Measurements from ENCODE around the gene FA2H. TPM values are rescaled to one million over a fixed set of nuclear protein-coding genes. Genes with fewer than 3 reads are reported as not detected.
"Not testable (repeated sequence)": the region's sequence is repeated elsewhere in the genome, so short reads cannot be mapped to it uniquely, and the experiment has no call there.

The FA2H gene
- total RNA-seq (not detected), polyA plus RNA-seq (under 1 TPM; 0.06 to 0.10 (median 0.07) TPM)
- long read RNA-seq, donor 1, result 0 reads
- long read RNA-seq, donor 2, result 0 reads

- Histone ChIP-seq H3K36me3 (ENCODE audit: insufficient read depth in 1 of 2, low read depth in 1 of 2) (no peaks in the 10 kb centered on the region), H3K4me1 (peaks cover 5% of the 10 kb centered on the region), H3K27ac (no peak within 1 kb of the TSS), H3K9me3 (no peaks in the 10 kb centered on the region), H3K27me3 (ENCODE audit: insufficient read depth in 3 of 3, low read length in 2 of 3) (peaks cover 3 to 68% (median 12%) of the 10 kb centered on the region in 3 donors), H3K4me3 (peak within 1 kb of the TSS; percentile 61)
- 1 to 2% (median 1%) methylated on average over 50 to 94 of the region's 94 CpGs for WGBS, 3 donors
- peak; percentile 33 for TF ChIP-seq CTCF (IDR thresholded peaks at IDR 0.05)
- ATAC-seq (peak; percentile 79 to 91 (median 85)), DNase-seq (peak; percentile 49 to 62)
- intact Hi-C loops (cut with DNase I), result no loop called here
Observed at GRCh38 chr16:74774223-74775139, at the start of gene FA2H. TSS of gene FA2H (minus strand) at chr16:74774820. CDS start at chr16:74774755, 65 bp downstream.

DNA sequence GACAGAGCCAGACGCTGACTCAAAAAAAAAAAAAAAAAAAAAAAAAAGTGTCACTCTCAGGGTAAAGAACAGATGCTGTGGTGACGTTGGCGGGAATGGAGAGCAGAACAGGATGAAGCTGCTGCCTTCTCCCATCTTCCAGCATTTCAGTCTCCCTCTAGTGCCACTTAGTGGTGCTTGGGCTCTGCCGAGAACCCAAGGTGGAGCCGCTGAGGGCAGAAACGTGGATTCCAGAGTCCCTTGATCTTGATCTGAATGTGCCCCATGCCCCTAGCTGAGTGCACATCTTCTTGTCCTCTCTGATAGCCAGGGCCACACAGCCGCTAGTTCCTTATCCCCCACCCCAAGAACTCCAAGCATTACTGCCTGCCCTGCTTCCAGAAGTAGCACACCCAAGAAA is 43.2 kb upstream of the FA2H start:
- Histone ChIP-seq H3K9me3 (no peaks in the 10 kb centered on the region), H3K4me3 (no peak overlapping the region), H3K36me3 (ENCODE audit: insufficient read depth in 1 of 2, low read depth in 1 of 2) (no peaks in the 10 kb centered on the region), H3K4me1 (no peaks in the 10 kb centered on the region), H3K27me3 (ENCODE audit: insufficient read depth in 3 of 3, low read length in 2 of 3) (no peaks in the 10 kb centered on the region), H3K27ac (no peak overlapping the region)
- DNase-seq, result no peak
- intact Hi-C loops (cut with DNase I), result no loop called here
- no peak for TF ChIP-seq CTCF (IDR thresholded peaks at IDR 0.05)
- ATAC-seq, result no peak
- 43 to 49% (median 45%) methylated on average over 6 to 7 of the region's 7 CpGs for WGBS, 3 donors

DNA sequence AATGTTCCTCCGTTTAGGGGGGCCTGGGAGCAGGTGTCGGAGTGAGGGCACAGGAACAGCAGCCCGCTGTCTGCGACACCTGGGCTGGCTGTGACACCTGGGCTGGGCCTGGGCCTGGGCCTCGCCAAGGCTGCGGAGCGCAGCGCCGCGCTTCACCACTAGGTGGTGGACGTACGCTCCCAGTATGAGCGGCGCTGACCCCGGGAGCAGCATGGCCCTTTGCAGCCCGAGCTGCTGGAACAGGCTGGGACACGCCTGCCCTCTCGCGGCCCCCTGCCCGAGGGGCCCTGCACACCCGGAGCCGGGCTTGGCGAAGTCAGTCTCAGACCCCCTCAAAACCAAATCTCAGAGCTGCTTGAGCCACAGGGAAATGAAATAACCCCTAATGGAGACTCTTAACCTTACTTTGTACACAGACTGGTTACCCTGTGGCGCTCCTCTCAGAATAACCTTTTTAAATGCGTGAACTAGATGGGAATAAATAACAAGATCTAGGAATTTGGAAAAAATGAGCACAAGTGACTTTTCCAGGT is 38.6 kb upstream of the FA2H start:
- Histone ChIP-seq H3K4me3 (no peak overlapping the region), H3K27ac (no peak overlapping the region), H3K9me3 (no peaks in the 10 kb centered on the region), H3K27me3 (ENCODE audit: insufficient read depth in 3 of 3, low read length in 2 of 3) (no peaks in the 10 kb centered on the region), H3K4me1 (no peaks in the 10 kb centered on the region), H3K36me3 (ENCODE audit: insufficient read depth in 1 of 2, low read depth in 1 of 2) (no peaks in the 10 kb centered on the region)
- 9 to 12% (median 10%) methylated on average over 25 of the region's 25 CpGs for WGBS, 3 donors
- TF ChIP-seq CTCF (IDR thresholded peaks at IDR 0.05), result peak; percentile 83
- intact Hi-C loops (cut with DNase I), result loop anchor here (2.0 to 5.0 kb wide), 2 partner anchors 50 to 54 kb away; no protein-coding TSS in a partner anchor
- DNase-seq, result peak; percentile 59 to 74
- ATAC-seq, result peak; percentile 91 to 98 (median 97)

DNA sequence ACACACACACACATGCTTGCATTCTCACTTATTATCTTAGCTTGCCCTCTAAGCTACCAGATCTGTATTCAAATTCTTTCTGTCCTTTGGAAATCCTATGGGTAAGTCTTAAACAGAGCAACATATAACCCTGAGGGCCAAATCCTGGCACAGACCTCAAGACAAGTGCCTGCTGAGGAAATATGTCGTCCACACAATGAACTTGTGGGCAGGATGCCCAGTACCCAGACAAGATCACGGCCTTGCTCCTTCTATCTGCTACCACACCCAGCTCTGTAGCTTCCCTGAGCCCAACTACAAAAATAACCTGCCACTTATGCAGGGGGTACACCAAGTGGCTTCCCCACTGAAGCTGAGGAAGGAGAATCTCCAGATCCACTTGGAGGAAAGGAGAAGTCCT is 37.3 kb upstream of the FA2H start:
- TF ChIP-seq CTCF (IDR thresholded peaks at IDR 0.05), result no peak
- Histone ChIP-seq H3K36me3 (ENCODE audit: insufficient read depth in 1 of 2, low read depth in 1 of 2) (no peaks in the 10 kb centered on the region), H3K4me1 (no peaks in the 10 kb centered on the region), H3K9me3 (no peaks in the 10 kb centered on the region), H3K27me3 (ENCODE audit: insufficient read depth in 3 of 3, low read length in 2 of 3) (no peaks in the 10 kb centered on the region), H3K27ac (no peak overlapping the region), H3K4me3 (no peak overlapping the region)
- no peak for DNase-seq
- ATAC-seq, result no peak
- intact Hi-C loops (cut with DNase I), result loop anchor here (2.0 to 5.0 kb wide), 2 partner anchors 51 to 55 kb away; no protein-coding TSS in a partner anchor
- 14 to 56% (median 32%) methylated on average over 2 of the region's 2 CpGs for WGBS, 3 donors

DNA sequence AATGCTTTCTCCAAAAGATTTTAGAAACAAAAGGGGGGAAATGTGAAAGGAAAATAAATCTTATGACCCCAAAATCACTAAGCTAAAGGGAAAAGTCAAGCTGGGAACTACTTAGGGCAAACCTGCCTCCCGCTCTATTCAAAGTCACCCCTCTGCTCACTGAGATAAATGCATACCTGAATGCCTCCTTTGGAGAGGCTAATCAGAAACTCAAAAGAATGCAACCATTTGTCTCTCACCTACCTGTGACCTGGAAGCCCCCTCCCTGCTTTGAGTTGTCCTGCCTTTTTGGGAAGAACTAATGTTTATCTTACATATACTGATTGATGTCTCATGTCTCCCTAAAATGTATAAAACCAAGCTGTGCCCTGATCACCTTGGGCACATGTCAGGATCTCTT is 36.6 kb upstream of the FA2H start:
- H3K27me3 ChIP-seq (ENCODE audit: insufficient read depth in 3 of 3, low read length in 2 of 3); H3K27ac ChIP-seq; H3K4me1 ChIP-seq; ATAC-seq; H3K36me3 ChIP-seq (ENCODE audit: insufficient read depth in 1 of 2, low read depth in 1 of 2); H3K4me3 ChIP-seq; H3K9me3 ChIP-seq; DNase-seq: not testable (repeated sequence)
- intact Hi-C loops (cut with DNase I), result loop anchor here in 1 of 2 donors (5.0 kb wide), 1 partner anchor 56 kb away; no protein-coding TSS in a partner anchor
- 96 to 100% (median 96%) methylated on average over 1 of the region's 1 CpG for WGBS, 3 donors
